ENCODE measurements around the gene IRAK2.
"Not testable (repeated sequence)": the region's sequence is repeated elsewhere in the genome, so short reads cannot be mapped to it uniquely, and the experiment has no call there.

IRAK2 gene, protein sequence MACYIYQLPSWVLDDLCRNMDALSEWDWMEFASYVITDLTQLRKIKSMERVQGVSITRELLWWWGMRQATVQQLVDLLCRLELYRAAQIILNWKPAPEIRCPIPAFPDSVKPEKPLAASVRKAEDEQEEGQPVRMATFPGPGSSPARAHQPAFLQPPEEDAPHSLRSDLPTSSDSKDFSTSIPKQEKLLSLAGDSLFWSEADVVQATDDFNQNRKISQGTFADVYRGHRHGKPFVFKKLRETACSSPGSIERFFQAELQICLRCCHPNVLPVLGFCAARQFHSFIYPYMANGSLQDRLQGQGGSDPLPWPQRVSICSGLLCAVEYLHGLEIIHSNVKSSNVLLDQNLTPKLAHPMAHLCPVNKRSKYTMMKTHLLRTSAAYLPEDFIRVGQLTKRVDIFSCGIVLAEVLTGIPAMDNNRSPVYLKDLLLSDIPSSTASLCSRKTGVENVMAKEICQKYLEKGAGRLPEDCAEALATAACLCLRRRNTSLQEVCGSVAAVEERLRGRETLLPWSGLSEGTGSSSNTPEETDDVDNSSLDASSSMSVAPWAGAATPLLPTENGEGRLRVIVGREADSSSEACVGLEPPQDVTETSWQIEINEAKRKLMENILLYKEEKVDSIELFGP
- total RNA-seq = 8.6 to 13.7 reads per million in 2 experiments

DNA sequence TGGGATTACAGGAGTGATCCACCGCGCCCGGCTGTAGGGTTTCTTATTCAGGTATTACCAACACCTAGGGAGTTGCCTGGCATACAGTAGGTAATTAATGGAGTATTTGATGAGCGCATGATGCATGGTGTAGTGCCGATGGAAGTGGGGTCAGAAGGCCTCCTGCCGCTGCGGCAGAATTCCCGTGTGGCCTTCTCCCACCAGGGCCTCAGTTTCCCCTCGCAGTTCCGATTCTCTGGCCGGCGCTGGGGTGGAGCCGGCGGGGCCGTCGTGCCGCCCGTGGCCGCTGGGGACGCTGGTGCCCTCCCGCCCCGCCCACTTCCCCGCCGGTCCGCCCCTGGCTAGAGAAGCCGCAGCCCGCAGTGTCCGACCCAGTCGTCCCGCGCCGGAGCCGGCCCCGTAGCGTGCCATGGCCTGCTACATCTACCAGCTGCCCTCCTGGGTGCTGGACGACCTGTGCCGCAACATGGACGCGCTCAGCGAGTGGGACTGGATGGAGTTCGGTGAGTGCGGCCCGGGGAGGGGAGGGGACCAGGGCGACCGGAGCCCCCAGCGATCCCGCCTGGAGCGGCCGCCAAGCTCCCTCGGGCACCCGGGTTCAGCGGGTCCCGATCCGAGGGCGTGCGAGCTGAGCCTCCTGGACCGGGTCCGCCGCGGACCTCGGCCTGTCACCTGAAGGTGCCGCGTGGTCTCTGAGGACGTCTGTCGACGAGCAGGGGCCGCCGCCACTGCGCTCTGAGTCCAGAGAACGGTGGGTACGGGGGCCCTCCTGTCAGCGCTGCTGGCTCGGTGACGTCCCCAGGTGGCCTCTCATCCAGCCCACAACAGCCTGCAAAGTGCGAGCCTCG, at the start of gene IRAK2:
Gene IRAK2, plus strand, starts transcription at position 374 of the 848 bp plus-strand sequence. Its CDS starts 36 bp downstream, at position 410.
- no peak for DNase-seq (ENCODE audit: low read depth)

DNA sequence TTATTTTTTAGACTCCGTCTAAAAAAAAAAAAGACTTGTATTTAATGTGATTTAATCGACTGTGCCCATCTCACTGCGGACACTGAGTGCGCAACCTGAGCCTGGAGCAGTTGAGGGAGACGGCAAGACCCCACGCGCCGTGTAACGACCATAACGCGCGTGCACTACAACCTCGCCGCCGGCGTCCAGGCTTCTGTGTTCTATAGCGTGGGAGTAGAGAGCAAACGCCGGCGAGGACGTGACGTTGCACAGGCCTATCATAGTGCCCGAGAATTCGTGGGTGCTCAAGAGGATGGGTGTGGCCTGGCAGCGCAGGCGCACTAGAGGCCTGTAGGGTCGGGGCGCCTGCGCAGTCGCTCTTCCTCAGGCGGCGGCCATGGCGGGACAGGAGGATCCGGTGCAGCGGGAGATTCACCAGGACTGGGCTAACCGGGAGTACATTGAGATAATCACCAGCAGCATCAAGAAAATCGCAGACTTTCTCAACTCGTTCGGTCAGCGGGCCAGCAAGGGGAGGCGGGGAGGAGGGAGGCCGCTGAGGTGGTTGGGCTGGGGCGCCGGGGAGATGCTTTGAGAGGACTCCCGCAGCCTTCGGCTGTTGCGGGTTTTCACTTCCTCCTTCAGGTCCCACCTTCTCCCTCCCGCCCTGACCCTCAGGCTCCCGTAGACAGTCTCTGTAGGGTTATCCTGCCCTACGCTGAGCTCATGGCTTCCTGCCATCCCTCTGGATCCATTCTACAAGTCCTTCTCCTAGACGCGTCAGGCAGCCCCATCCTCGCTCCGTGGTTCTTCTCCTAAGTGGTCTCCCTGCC, 49.2 kb upstream of the IRAK2 start, which contains the start of gene BRK1:
Gene BRK1, plus strand, starts transcription at position 350 of the 812 bp plus-strand sequence. Its CDS starts 27 bp downstream, at position 377.
- peak; percentile 90 for DNase-seq (ENCODE audit: low read depth)

DNA sequence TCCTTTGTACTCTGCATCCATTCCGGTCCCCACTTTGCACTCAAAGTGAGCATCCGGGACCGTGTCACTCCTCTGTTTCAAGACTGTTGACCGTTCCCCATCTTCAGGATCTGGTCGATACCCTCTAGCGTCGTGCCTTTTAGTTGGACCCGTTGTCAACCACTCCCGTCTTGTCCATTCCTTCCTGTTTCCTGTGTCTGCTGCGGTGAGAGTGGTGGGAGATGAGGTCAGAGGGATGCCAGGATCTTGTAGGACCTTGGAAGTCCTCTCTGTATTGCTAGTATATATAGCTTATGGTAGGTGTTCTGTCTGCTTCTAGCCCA, 48.6 kb upstream of the IRAK2 start:
- DNase-seq (ENCODE audit: low read depth) = no peak

DNA sequence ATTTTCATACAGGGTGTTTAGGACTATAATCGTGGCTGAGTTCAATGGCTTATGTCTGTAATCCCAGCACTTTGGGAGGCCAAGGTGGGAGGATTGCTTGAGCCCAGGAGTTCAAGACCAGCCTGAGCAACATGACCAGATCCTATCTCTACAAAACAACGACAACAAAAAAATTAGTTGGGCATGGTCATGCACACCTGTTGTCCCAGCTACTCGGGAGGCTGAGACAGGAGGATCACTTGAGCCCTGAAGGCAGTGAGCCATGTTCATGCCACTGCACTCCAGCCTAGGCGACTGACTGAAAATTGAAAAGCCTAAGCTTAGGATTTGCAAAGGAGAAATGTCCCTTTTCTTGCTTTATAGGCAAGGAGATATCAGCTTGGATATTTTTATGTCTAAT, 47.8 kb upstream of the IRAK2 start:
- DNase-seq (ENCODE audit: low read depth) = no peak

DNA sequence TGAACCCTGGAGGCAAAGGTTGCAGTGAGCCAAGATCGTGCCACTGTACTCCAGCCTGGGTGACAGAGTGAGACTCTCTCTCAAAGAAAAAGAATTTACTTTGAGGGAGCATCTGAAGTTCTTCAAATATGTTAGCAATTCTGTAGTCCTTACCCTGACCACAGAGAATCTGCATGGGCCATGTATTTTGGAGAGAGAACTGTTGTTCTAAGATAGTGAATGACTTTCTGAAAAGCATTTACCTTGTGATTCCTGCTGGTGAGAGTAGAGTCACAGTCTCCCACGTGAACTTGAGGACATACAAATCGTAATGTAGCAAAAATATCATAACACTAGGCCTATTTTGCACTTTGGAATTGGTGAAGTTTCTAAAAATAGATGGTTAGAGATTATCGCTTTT, 45.3 kb upstream of the IRAK2 start:
- no peak for DNase-seq (ENCODE audit: low read depth)

DNA sequence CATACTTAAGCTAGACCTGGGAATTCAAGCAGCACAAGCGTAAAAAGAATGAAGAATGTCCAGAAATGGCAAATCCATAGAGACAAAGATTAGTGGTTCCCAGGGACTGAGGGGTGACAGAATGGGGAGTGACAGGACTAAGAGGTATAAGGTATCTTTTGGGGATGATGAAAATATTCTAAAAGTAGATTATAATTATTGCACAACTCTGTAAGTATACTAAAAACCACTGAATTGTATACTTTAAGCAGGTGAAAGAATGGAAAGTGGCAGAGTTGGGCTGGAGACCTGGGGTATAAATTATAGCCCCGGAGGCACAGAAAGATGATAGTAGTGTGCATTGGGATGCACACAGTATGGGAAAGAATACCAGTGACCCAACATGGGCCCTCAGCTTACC, 43.7 kb upstream of the IRAK2 start:
- no peak for DNase-seq (ENCODE audit: low read depth)

DNA sequence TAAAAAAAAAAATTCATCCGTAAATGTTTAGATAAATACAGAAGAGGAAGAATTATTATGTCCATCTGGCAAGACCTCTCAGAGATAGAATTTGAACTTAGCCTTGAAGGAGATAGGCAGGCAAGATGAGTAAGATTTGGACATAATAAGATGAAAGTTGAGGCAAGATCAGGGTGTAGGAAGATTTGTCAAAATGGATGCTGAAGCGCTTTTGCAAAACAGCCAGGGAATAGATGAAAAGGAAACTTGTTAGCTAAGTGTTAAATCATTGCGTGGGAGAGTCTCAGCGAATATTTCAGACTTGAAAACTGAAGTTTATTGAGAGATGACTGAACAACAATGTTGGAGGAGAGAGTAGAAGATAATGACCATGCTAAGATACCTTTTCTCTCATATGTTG, 42.0 kb upstream of the IRAK2 start:
- DNase-seq (ENCODE audit: low read depth) = no peak

DNA sequence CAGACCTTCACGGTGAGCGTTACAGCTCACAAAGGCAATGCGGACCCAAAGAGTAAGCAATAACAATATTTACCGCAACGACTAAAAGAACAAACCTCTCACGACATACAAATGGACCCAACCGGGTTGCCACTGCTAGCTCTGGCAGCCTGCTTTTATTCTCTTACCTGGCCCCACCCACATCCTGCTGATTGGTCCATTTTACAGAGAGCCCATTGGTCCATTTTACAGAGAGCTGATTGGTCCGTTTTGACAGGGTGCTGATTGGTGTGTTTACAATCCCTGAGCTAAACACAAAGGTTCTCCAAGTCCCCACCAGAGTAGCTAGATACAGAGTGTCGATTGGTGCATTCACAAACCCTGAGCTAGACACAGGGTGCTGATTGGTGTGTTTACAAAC, 28.8 kb upstream of the IRAK2 start:
- DNase-seq (ENCODE audit: low read depth) = not testable (repeated sequence)

DNA sequence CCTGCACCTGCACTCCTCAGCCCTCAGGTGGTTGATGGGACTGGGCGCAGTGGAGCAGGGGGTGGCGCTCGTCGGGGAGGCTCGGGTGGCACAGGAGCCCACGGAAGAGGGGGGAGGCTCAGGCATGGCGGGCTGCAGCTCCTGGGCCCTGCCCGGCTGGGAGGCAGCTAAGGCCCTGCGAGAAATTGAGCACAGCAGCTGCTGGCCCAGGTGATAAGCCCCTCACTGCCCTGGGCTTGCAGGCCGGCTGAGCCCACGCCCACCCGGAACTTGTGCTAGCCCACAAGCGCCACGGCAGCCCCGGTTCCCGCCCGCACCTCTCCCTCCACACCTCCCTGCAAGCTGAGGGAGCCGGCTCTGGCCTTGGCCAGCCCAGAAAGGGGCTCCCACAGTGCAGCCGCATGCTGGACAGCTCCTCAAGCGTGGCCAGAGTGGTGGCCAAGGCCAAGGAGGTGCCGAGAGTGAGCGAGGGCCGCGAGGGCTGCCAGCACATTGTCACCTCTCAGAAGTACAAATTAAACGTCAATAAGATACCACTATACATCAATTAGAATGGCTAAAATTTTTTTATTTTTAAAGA, 28.2 kb upstream of the IRAK2 start:
- no peak for DNase-seq (ENCODE audit: low read depth)

DNA sequence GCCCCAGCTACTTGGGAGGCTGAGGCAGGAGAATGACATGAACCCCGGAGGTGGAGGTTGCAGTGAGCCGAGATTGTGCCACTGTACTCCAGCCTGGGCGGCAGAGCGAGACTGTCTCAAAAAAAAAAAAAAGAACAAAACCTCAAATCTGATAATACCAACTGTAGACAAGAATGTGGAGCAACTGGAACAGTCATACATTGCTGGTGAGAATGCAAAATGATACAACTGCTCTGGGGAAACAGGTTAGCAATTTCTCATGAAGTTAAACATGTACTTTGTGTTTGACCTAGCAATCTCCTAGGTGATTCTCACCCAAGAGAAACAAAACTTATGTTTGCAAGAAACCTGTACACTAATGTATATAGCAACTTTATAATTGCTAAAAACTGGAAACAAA, 27.5 kb upstream of the IRAK2 start:
- DNase-seq (ENCODE audit: low read depth) = no peak

DNA sequence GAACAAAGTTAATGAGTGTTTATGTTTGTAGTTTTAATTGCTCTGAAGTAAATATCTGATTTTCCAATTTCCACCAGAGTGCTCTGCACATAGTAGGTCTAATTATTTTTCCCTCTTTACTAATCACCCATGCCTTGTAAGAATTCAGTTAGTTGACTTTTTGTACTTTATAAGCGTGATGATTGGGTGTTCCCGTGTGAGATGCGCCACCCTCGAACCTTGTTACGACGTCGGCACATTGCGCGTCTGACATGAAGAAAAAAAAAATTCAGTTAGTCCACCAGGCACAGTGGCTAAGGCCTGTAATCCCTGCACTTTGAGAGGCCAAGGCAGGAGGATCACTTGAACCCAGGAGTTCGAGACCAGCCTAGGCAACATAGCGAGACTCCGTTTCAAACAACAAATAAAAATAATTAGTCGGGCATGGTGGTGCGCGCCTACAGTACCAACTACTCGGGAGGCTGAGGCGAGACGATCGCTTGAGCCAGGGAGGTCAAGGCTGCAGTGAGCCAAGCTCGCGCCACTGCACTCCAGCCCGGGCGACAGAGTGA, 23.6 kb upstream of the IRAK2 start:
- DNase-seq (ENCODE audit: low read depth) = no peak

DNA sequence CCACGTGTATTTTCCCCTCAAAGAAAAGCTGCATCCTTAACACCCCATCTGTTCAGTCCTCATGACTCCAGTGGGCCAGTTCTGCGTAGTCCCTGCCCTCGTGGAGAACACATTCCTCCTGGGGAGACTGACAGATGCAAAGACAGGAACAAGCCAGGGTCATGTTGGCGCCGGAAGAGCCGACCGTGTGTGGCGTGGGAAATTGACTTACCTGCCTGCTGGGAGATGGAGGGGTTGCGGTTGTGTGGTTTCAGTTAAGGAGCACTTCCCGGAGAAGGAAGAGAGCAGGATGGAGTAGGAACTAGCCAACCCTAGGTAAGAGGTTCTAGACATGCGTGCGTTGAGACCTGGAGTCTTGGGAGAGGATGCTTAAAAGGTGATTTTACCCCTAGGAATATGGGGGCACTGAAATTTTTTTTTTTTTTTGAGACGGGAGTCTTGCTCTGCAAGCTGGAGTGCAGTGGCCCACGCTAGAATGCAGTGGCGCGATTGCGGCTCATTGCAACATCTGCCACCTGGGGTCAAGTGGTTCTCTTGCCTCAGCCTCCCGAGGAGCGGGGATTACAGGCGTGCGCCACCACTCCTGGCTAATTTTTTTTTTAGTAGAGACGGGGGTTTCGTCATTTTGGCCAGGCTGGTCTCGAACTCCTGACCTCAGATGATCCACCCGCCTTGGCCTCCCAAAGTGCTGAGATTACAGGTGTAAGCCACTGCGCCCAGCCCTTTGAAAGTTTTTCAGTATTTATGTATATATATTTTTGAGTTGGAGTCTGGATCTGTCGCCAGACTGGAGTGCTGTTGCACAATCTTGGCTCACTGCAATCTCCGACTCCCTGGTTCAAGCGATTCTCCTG, 21.8 kb upstream of the IRAK2 start:
- no peak for DNase-seq (ENCODE audit: low read depth)

DNA sequence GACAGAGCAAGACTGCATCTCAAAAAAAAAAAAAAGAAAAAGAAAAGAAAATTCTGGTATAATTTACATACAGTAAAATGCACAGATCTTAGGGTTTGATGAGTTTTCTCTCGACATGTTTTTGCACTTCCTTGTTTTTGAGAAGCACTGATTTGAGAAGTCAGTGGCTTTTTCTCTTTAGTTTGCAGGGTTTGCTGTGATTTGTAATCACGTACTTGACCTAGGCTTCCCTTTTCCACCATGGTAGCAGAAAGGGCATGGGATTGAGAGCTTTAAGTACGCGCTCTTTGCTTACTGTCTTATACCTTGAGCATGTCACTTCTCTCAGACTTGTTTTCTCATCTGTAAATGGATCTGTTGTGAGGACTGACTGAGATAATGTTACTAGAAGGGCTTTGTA, 19.0 kb upstream of the IRAK2 start:
- DNase-seq (ENCODE audit: low read depth) = no peak

DNA sequence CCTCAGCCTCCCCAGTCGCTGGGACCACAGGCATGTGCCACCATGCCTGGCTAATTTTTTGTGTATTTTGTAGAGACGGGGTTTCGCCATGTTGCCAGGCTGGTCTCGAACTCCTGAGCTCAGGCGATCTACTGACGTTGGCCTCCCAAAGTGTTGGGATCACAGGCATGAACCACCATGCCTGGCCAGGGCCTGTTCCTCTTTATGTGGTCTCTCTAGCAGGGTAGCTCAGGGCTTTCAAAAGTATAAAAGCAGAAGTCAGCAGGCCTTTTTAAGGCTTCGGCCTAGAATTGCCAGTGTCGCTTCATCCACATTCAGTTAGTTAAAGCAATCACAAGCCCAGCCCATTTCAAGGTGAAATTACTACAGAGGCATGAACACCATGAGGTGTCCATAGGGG, 15.5 kb upstream of the IRAK2 start:
- no peak for DNase-seq (ENCODE audit: low read depth)

DNA sequence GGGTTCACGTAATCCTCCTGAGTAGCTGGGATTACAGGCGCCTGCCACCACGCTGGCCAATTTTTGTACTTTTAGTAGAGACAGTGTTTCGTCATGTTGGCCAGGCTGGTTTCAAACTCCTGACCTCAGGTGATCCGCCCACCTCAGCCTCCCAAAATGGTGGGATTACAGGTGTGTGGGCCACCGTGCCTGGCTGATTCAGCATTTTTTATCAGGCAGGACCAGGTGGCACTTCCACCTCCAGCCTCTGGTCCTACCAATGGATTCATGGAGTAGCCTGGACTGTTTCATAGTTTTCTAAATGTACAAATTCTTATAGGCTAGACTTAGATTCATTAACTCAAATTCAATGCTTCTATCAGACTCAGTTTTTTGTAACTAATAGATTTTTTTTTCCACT, 13.7 kb upstream of the IRAK2 start:
- DNase-seq (ENCODE audit: low read depth) = no peak

DNA sequence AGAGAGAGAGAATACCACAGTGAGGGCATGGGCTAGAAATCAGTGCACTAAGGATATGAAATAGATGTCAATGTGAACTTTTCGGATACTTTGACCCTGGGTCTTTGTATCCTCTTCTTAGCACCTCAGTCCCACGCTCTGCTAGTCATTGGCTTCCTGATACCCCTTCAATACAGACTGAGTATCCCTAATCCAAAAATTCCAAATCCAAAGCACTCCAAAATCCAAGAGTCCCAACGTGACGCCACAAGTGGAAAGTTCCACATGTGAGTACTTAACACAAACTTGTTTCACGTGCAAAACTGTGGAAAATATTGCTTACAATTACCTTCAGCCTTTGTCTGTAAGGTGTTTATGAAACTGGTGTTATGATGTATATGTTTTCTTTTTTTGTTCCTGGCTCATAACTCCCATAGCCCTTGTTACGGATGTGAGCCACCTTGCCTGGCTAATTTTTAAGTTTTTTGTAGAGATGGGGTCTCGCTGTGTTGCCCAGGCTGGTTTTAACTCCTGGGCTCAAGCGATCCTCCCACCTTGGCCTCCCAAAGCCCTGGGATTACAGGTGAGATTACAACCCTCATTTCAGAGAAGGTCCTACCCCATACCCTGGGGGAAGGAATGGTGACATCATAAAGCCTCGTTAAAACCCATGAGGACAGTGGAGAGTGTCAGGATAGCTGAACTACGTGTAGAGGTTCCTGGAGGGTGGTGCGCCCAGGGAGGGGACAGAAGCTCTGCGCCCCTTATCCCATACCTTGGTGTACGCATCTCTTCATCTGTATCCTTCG, 10.2 kb upstream of the IRAK2 start:
- no peak for DNase-seq (ENCODE audit: low read depth)

DNA sequence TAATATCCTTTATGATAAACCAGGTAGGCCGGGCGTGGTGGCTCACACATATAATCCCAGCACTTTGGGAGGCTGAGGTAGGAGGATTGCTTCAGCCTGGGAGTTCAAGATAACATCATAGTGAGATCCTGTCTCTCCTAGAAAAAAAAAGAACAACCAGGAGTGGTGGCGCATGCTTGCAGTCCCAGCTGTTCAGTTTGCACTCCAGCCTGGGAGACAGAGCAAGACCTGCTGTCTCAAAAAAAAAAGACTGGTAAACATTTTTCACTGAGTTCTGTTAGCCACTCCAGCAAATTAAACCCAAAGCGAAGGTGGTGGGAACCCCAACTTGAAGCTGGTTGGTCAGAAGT, 9.6 kb upstream of the IRAK2 start:
- DNase-seq (ENCODE audit: low read depth) = no peak

DNA sequence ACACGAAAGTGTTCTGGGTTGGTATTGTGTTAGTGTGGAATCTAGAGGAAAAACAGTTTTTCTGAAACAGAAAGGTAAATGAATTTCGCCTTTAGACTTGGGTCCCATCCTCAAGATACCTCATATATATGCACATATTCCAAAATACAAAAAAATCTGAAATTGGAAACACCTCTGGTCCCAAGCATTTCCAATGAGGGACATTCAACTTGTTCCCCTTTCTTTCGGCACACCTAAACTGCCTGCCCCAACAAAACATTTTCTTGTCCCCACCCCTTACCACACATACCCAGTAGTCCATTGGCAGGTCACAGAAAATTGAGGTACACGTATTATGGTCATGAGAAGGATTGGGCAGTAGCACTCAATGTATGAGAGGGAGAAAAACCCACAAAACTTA, 9.1 kb upstream of the IRAK2 start:
- no peak for DNase-seq (ENCODE audit: low read depth)

DNA sequence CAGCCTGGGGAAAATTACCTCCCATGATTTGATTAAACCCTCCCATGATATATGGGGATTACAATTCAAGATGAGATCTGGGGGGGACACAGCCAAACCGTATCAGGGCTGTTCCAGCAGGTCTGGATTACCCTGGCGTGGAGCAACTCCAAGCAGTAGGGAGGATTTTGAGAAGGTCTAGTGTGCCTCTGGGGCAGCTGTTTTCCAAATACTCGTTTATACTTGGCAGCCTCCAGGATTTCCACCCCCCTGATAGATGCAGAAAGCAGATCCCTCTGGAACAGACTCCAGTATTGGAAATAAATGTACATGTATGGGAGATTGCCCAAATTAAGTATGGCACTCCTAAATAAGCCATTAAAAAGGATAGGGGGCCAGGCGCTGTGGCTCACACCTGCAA, 7.7 kb upstream of the IRAK2 start:
- DNase-seq (ENCODE audit: low read depth) = no peak

DNA sequence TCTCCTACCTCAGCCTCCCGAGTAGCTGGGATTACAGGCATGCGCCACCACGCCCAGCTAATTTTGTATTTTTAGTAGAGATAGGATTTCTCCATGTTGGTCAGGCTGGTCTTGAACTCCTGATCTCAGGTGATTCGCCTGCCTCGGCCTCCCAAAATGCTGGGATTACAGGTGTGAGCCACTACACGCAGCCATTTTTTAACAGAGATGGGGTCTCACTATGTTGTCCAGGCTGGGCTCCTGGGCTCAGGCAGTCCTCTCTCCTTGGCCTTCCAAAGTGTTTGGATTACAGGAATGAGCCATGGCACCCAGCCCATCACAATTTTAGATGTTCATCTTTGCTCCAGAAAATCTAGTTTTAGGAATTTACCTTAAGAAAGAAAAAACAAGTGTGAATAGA, 6.2 kb upstream of the IRAK2 start:
- not testable (repeated sequence) for DNase-seq (ENCODE audit: low read depth)
